ENCODE measurements around the gene PRKCE.

- no peak for TF ChIP-seq CTCF (conservative IDR thresholded peaks at IDR 0.05 in 1 of 2, IDR thresholded peaks at IDR 0.05 in 1 of 2; ENCODE audit: extremely low read depth in 1 of 2, insufficient read depth in 1 of 2, low read depth in 1 of 2, low read length in 2 of 2)
- TF ChIP-seq EZH2 (IDR thresholded peaks at IDR 0.05; ENCODE audit: borderline replicate concordance, low read length), result no peak
Observed at GRCh38 chr2:45892425-45892745, 240.9 kb downstream of the PRKCE start.

Measured in mammary epithelial cell (primary cell).